Tibial nerve (tissue), 4 donors: ENCODE measurements around the gene RCCD1.

Experiments
- EP300 ChIP-seq, 2 donors: sonication (generic); formaldehyde crosslinking; IDR thresholded peaks; one replicate each; pipeline ENCODE4 v1.6.1; 2017; ENCODE audit warnings: antibody characterized with exemption in 2 of 2, mild to moderate bottlenecking in 1 of 2
- POLR2A ChIP-seq, 2 donors: fragments of 450-650 bp; IDR thresholded peaks; one replicate each; pipeline ENCODE4 v1.6.1; 2017; ENCODE audit warnings: antibody characterized with exemption in 2 of 2, mild to moderate bottlenecking in 2 of 2, moderate library complexity in 2 of 2
- TF ChIP-seq, protein P1 (sequence below), 5 experiments: fragments of 200-600 bp in 3 of 5; fragments of 450-650 bp in 2 of 5; sonication (generic) in 3 of 5; IDR thresholded peaks; one replicate each; pipeline ENCODE4 v1.5.1; 2016 to 2019; ENCODE audit warnings: antibody characterized with exemption in 5 of 5, mild to moderate bottlenecking in 3 of 5, moderate library complexity in 2 of 5

DNA sequence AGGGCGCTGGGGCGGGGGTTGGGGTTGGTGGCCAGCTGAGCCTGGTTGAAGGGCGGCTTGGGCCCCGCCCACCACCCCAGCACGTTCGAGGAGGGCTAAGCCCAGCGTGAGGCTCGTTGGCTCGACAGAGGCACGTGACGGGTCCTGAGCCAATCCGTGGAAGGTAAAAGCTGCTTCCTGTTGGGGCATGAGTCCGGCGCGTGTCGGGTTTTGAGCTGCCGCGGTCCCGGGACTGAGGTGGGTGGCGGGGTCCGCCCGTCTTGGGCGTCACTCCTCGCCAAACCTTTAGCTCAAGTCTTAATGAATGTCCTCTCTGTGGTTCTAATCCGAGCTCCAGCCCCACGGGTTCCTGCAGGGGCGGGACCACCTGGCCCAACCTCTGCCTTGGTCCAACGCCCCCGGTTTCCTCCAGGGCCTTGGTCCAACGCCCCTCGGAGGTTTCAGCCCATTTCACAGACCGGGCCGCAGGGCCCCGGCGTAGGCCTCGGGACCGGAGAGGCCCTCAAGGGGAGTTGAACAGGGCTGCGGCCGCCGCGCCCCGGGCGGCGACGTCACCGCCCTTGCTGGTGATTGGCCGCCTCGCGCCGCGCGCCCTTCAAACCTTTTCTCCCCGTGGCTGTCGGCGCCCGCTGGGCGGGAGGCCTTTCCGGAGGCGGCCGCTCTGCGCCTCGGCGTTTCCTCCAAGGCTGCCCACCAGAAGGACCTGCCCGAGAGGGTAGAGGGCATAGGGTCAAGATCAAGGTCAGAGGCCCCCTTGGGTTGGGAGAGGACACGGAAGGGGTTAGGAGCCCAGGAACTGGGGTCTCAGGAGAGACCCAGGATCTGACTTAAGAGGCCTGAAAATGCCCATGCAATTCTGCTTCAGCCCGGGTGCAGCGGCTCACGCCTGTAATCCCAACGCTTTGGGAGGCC, at the start of gene RCCD1:
- TF ChIP-seq, protein P1, sequence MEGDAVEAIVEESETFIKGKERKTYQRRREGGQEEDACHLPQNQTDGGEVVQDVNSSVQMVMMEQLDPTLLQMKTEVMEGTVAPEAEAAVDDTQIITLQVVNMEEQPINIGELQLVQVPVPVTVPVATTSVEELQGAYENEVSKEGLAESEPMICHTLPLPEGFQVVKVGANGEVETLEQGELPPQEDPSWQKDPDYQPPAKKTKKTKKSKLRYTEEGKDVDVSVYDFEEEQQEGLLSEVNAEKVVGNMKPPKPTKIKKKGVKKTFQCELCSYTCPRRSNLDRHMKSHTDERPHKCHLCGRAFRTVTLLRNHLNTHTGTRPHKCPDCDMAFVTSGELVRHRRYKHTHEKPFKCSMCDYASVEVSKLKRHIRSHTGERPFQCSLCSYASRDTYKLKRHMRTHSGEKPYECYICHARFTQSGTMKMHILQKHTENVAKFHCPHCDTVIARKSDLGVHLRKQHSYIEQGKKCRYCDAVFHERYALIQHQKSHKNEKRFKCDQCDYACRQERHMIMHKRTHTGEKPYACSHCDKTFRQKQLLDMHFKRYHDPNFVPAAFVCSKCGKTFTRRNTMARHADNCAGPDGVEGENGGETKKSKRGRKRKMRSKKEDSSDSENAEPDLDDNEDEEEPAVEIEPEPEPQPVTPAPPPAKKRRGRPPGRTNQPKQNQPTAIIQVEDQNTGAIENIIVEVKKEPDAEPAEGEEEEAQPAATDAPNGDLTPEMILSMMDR (IDR thresholded peaks at IDR 0.05), result peak in 1 of 5 experiments; percentile 38
- peak; percentile 31 to 80 for TF ChIP-seq EP300 (IDR thresholded peaks at IDR 0.05)
- TF ChIP-seq POLR2A (IDR thresholded peaks at IDR 0.05), result peak in 1 of 2 donors; percentile 64
